Retinal pigment epithelial cell (primary cell): ENCODE results near the gene PYY.
"Not testable (repeated sequence)": the region's sequence is repeated elsewhere in the genome, so short reads cannot be mapped to it uniquely, and the experiment has no call there.

ENCODE experiments used
- DNase-seq: peaks from one replicate; pipeline ENCODE4 v3.0.0-alpha.2; 2010; ENCODE audit warnings: low read depth
- H3K4me3 ChIP-seq: 2 replicates; pipeline ENCODE4 v1.5.1; 2011; ENCODE audit warnings: mild to moderate bottlenecking, low read length, control low read depth, moderate library complexity
- CTCF ChIP-seq: conservative IDR thresholded peaks from 2 replicates; pipeline ENCODE4 v1.5.1; 2011; ENCODE audit warnings: low read depth, low read length, control low read depth, inconsistent platforms

The PYY gene

DNA sequence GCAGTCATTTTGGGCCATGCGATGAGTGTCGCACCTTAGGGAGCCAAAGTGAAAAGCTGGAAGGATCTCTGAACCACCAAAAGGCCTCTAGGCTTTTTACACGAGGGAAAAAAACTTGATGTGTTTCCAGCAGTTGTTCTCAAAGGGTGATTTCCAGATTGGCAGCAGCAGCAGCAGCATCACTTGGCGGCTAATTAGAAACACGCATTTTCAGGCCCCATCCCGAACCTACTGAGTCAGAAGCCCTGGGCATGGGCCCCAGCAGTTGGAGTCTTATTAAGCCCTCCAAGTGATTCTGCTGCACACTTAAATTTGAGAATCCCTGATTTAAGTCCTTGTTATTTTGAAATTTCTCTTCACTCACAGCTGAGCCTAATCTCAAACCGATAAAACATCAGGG, 25.3 kb upstream of the PYY start:
- no peak for TF ChIP-seq CTCF
- DNase-seq: no peak
- H3K4me3 ChIP-seq: no peak overlapping the region

DNA sequence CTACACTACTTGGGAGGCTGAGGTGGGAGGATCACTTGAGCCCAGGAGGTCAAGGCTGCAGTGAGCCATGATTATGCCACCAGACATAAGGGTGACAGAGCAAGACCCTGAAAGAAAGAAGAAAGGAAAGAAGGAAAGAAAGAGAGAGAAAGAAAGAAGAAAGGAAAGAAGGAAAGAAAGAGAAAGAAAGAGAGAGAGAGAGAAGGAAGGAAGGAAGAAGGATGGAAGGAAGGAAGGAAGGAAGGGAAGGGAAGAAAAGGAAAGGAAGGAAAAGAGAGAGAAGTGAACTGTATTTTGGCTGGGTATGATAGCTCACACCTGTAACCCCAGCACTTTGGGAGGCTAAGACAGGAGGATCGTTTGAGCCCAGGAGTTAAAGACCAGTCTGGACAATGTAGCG, 24.3 kb upstream of the PYY start:
- H3K4me3 ChIP-seq: no peak overlapping the region
- TF ChIP-seq CTCF: no peak
- DNase-seq: no peak

DNA sequence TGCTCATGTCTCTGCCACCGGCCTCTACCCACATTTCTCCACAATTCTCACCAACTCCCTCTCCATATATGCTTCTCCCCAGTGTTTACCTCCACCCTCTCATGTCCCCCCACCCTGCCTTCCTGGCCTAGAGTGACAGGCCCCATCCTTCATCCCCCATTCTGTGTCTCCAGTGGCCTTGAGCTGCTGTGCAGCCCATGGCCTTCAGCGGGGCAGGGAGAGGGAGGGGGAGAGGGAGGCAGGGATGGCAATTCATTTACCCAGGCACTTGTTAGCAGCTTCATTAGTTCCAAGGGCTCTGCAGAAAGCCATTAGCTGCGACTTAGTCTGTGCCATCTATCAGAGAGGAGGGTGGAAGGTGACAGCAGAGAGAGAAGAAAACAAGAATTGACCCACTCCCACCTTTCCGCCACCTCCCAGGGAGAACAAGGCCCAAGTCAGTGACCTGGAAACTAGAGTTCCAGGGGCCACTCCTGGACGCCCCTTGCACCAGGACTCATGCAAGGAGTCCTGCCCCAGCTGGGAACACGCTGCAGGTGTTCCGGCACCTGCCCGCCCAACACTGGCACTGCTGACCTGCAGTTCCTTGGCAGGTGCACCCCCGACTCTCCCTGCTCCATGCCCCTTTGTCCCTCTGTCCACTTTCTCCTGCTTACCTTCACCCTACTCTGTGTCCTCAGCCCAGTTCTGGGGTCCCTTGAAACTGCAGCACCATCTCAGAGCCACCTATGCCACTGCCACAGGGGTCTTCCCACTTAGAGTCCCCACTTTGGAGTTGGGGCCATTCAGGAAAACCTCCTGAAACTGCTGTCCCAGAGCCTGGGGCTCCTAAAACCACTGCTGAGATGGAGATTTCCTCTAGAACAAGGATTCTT, 23.5 kb upstream of the PYY start:
- TF ChIP-seq CTCF: no peak
- no peak for DNase-seq
- H3K4me3 ChIP-seq: no peak overlapping the region

DNA sequence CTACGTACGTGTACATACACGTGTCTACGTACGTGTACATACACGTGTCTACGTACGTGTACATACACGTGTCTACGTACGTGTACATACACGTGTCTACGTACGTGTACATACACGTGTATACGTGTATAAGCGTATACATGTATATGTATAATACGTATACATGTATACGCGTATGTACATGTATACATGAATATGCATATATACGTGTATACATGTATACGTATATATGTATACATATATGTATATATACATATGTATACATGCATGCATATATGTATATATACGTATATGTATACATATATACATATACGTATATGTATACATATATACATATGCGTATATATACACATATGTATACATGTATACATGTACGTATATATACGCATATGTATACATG, 22.2 kb upstream of the PYY start:
- TF ChIP-seq CTCF: no peak
- DNase-seq: no peak
- H3K4me3 ChIP-seq: no peak overlapping the region

GRCh38 chr17:43974382-43975266, 20.9 kb upstream of the PYY start:
- no peak for TF ChIP-seq CTCF
- H3K4me3 ChIP-seq: no peak overlapping the region
- no peak for DNase-seq

DNA sequence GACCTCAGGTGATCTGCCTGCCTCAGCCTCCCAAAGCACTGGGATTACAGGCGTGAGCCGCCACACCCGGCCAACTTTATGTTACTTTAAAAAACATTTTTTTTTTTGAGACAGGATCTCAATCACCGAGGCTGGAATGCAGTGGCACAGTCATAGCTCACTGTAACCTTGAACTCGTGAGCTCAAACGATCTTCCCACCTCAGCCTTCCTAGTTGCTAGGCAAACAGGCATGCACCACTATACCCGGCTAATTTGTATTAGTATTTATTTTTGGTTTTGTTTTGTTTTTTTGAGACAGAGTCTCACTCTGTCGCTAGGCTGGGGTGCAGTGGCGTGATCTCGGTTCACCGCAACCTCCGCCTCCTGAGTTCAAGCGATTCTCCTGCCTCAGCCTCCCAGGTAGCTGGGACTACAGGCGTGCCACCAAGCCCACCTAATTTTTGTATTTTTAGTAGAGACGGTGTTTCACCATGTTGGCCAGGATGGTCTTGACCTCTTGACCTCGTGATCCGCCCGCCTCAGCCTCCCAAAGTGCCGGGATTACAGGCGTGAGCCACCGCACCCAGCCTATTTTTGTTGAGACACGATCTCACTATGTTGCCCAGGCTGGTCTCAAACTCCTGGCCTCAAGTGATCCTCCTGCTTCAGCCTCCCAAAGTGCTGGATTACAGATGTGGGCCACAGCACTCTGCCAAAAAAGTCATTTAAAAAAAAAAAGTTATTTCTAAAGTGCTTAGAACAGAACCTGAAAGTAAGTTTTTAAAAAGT, 18.9 kb upstream of the PYY start:
- not testable (repeated sequence) for H3K4me3 ChIP-seq, DNase-seq

GRCh38 chr17:43971436-43971835, 17.7 kb upstream of the PYY start:
- not testable (repeated sequence) for DNase-seq, H3K4me3 ChIP-seq
